CD14-positive monocyte (primary cell): ENCODE data around the gene SEMA3D. TPM values are rescaled to one million over a fixed set of nuclear protein-coding genes. Genes with fewer than 3 reads are reported as not detected.

Experiments used
- DNase-seq, 3 donors: peaks; one replicate each; pipeline ENCODE4 v3.0.0-alpha.2; 2011 to 2022
- H2AFZ ChIP-seq: 2 replicates; pipeline ENCODE4 v1.6.0; 2012; ENCODE audit warnings: mild to moderate bottlenecking, low read depth, low read length, inconsistent platforms; ENCODE audit not compliant: insufficient read depth, poor library complexity, severe bottlenecking
- H3K27ac ChIP-seq, 2 donors: 1 replicate in 1 of 2; 2 replicates in 1 of 2; pipeline ENCODE4 v1.5.1; 2012 to 2013; ENCODE audit warnings: low read length in 2 of 2, control low read depth in 1 of 2, inconsistent platforms in 1 of 2, low read depth in 1 of 2, mild to moderate bottlenecking in 1 of 2
- H3K27me3 ChIP-seq, 2 donors: one replicate each; pipeline versions ENCODE4 v1.6.0 to v1.6.1; 2011 to 2013; ENCODE audit warnings: low read length in 2 of 2; ENCODE audit not compliant: control insufficient read depth in 2 of 2, insufficient read depth in 2 of 2
- H3K36me3 ChIP-seq, 2 donors: replicated peaks in 1 of 2; 1 replicate in 1 of 2; 2 replicates in 1 of 2; pipeline versions ENCODE4 v1.5.1 to v1.6.1; 2012 to 2013; ENCODE audit warnings: low read length in 2 of 2, control low read depth in 1 of 2, inconsistent platforms in 1 of 2, mild to moderate bottlenecking in 1 of 2; ENCODE audit not compliant: insufficient read depth in 2 of 2, control insufficient read depth in 1 of 2
- H3K4me1 ChIP-seq, 2 donors: 1 replicate in 1 of 2; 2 replicates in 1 of 2; pipeline versions ENCODE4 v1.5.1 to v1.6.1; 2012 to 2013; ENCODE audit warnings: low read length in 2 of 2, control low read depth in 1 of 2, inconsistent platforms in 1 of 2, mild to moderate bottlenecking in 1 of 2, moderate library complexity in 1 of 2; ENCODE audit not compliant: insufficient read depth in 2 of 2, control insufficient read depth in 1 of 2
- H3K4me2 ChIP-seq: replicated peaks from 2 replicates; pipeline ENCODE3; 2012; ENCODE audit warnings: low read length, moderate library complexity, mild to moderate bottlenecking; ENCODE audit not compliant: poor library complexity, severe bottlenecking; ENCODE audit errors: extremely low read depth
- H3K4me3 ChIP-seq, 3 experiments: fragments of 200-600 bp in 1 of 3; sonication (generic) in 1 of 3; replicated peaks in 1 of 3; 1 replicate in 2 of 3; 2 replicates in 1 of 3; pipeline ENCODE4 v1.5.1; 2011 to 2013; ENCODE audit warnings: low read length in 3 of 3, mild to moderate bottlenecking in 3 of 3, control low read depth in 2 of 3, low read depth in 2 of 3, inconsistent platforms in 1 of 3, moderate library complexity in 1 of 3
- H3K79me2 ChIP-seq: 2 replicates; pipeline ENCODE4 v1.6.0; 2012; ENCODE audit warnings: mild to moderate bottlenecking, control low read depth, inconsistent platforms, low read length, moderate library complexity; ENCODE audit not compliant: insufficient read depth
- H3K9ac ChIP-seq: 2 replicates; pipeline ENCODE4 v1.6.0; 2017; ENCODE audit warnings: low read length, mild to moderate bottlenecking; ENCODE audit not compliant: insufficient read depth, poor library complexity, severe bottlenecking
- H3K9me3 ChIP-seq, 2 donors: replicated peaks in 1 of 2; 1 replicate in 1 of 2; 2 replicates in 1 of 2; pipeline versions ENCODE4 v1.5.1 to v1.6.1; 2012 to 2013; ENCODE audit warnings: low read length in 2 of 2, control low read depth in 1 of 2; ENCODE audit not compliant: control insufficient read depth in 1 of 2, insufficient read depth in 1 of 2
- H4K20me1 ChIP-seq: 2 replicates; pipeline ENCODE4 v1.6.0; 2012; ENCODE audit warnings: mild to moderate bottlenecking, low read length, control low read depth, moderate library complexity; ENCODE audit not compliant: insufficient read depth
- H3K27ac Mint-ChIP-seq, 7 donors: one replicate each; pipeline ENCODE4 v1.8.0; 2020; ENCODE audit warnings: mild to moderate bottlenecking in 7 of 7, mixed read lengths in 7 of 7, moderate library complexity in 6 of 7, inconsistent platforms in 2 of 7
- H3K27me3 Mint-ChIP-seq, 3 donors: one replicate each; pipeline ENCODE4 v1.8.0; 2021 to 2022; ENCODE audit warnings: low read depth in 3 of 3, mild to moderate bottlenecking in 3 of 3, mixed read lengths in 3 of 3, moderate library complexity in 3 of 3, inconsistent platforms in 1 of 3
- H3K36me3 Mint-ChIP-seq, 2 donors: one replicate each; pipeline ENCODE4 v1.8.0; 2020; ENCODE audit warnings: mixed read lengths in 2 of 2, inconsistent platforms in 1 of 2, mild to moderate bottlenecking in 1 of 2
- H3K4me1 Mint-ChIP-seq: one replicate; pipeline ENCODE4 v1.8.0; 2020; ENCODE audit warnings: mild to moderate bottlenecking, mixed read lengths
- H3K4me3 Mint-ChIP-seq, 2 donors: one replicate each; pipeline ENCODE4 v1.8.0; 2020; ENCODE audit warnings: mild to moderate bottlenecking in 2 of 2, mixed read lengths in 2 of 2, moderate library complexity in 1 of 2
- H3K9me3 Mint-ChIP-seq, 7 donors: one replicate each; pipeline ENCODE4 v1.8.0; 2020 to 2022; ENCODE audit warnings: mixed read lengths in 7 of 7, mild to moderate bottlenecking in 6 of 7, moderate library complexity in 6 of 7, inconsistent platforms in 2 of 7
- CTCF ChIP-seq: fragments of 200-600 bp; IDR thresholded peaks from one replicate; pipeline ENCODE4 v1.8.0; 2022; ENCODE audit warnings: antibody characterized with exemption, mild to moderate bottlenecking
- WGBS: methylation state at CpG from one replicate; pipeline ENCODE4 v1.1.5; 2013; ENCODE audit warnings: missing lambda C conversion rate; ENCODE audit not compliant: insufficient coverage; 5-methylcytosine and 5-hydroxymethylcytosine counted together
- intact Hi-C, 2 donors: fragments of 100-400 bp; cut with micrococcal nuclease; formaldehyde crosslinking; loops; one replicate each; pipeline versions ENCODE4 v1.15.0 to v1.15.1; 2023
- polyA plus RNA-seq, 3 donors: library from polyadenylated mRNA; depleted of rRNA in 1 of 3; unstranded in 2 of 3; stranded (reverse) in 1 of 3; fragments of 300-500 nt in 2 of 3; fragments of >200 nt in 1 of 3; fragmentation: Illumina TruSeq in 2 of 3; gene quantifications; 1 replicate in 2 of 3; 2 replicates in 1 of 3; pipeline ENCODE4 v1.2.3, GENCODE V29; 2012 to 2021

Gene SEMA3D
- polyA plus RNA-seq, 3 donors: not detected

GRCh38 chr7:85054306-85054705 is 132.6 kb downstream of the SEMA3D start:
- H3K9me3 ChIP-seq: no peaks in the 10 kb centered on the region
- H3K4me1 ChIP-seq: no peaks in the 10 kb centered on the region
- H4K20me1 ChIP-seq: no peaks in the 10 kb centered on the region
- Mint-ChIP-seq H3K27me3 (peaks cover 0 to 3% (median 2%) of the 10 kb centered on the region in 3 donors), H3K4me1 (no peaks in the 10 kb centered on the region), H3K9me3 (peaks cover 0 to 6% (median 3%) of the 10 kb centered on the region in 7 donors), H3K4me3 (no peak overlapping the region), H3K36me3 (no peaks in the 10 kb centered on the region), H3K27ac (no peak overlapping the region)
- intact Hi-C loops: no loop called here
- H2AFZ ChIP-seq: no peak overlapping the region
- no peak overlapping the region for H3K4me3 ChIP-seq
- no peaks in the 10 kb centered on the region for H3K36me3 ChIP-seq
- no peak for DNase-seq
- TF ChIP-seq CTCF: no peak
- H3K9ac ChIP-seq: no peak overlapping the region
- H3K27ac ChIP-seq: no peak overlapping the region
- no peaks in the 10 kb centered on the region for H3K79me2 ChIP-seq
- H3K4me2 ChIP-seq: no peak overlapping the region
- H3K27me3 ChIP-seq: no peaks in the 10 kb centered on the region

DNA sequence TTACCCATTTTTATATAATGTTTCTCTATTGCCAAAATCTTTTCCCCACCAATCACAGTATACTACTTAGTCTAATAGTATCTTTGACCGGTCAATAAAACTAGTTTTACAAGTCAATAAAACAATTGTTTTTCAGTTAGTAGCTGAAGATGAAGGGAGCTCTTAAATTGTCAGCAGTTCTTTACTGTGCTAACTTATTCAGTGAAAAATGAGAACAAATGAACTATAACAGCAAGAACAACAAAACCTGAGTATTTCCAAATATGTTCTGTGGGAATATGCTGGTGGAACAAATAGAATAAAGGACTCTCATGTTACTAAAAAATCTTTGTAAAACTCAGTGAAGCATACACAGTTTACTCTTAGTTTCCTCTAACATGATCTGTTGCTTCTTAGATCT is 134.0 kb downstream of the SEMA3D start:
- DNase-seq: no peak
- no peak overlapping the region for H3K9ac ChIP-seq
- no peaks in the 10 kb centered on the region for H3K27me3 ChIP-seq
- no peak overlapping the region for H3K27ac ChIP-seq
- intact Hi-C loops: no loop called here
- TF ChIP-seq CTCF: no peak
- H3K9me3 Mint-ChIP-seq: peaks cover 0 to 4% (median 3%) of the 10 kb centered on the region in 7 donors
- no peaks in the 10 kb centered on the region for H4K20me1 ChIP-seq
- H3K4me1 Mint-ChIP-seq: no peaks in the 10 kb centered on the region
- no peaks in the 10 kb centered on the region for H3K4me1 ChIP-seq
- no peak overlapping the region for H3K4me3 Mint-ChIP-seq
- H3K36me3 ChIP-seq: no peaks in the 10 kb centered on the region
- no CpG with 5 or more reads among the region's 1 CpG for WGBS
- H3K9me3 ChIP-seq: no peaks in the 10 kb centered on the region
- H3K27me3 Mint-ChIP-seq: peaks cover 0 to 2% (median 0%) of the 10 kb centered on the region in 3 donors
- H3K27ac Mint-ChIP-seq: no peak overlapping the region
- H3K4me3 ChIP-seq: no peak overlapping the region
- no peaks in the 10 kb centered on the region for H3K79me2 ChIP-seq
- H2AFZ ChIP-seq: no peak overlapping the region
- no peaks in the 10 kb centered on the region for H3K36me3 Mint-ChIP-seq
- no peak overlapping the region for H3K4me2 ChIP-seq
